Dermis blood vessel endothelial cell (primary cell): Measurements from ENCODE around the gene SMDT1. TPM values are rescaled to one million over a fixed set of nuclear protein-coding genes. Genes with fewer than 3 reads are reported as not detected.
"Not testable (repeated sequence)": the region's sequence is repeated elsewhere in the genome, so short reads cannot be mapped to it uniquely, and the experiment has no call there.

Source experiments
- DNase-seq: peaks from one replicate; pipeline ENCODE4 v3.0.0; 2010
- total RNA-seq: library from RNA; depleted of rRNA; stranded (reverse); fragments of >200 nt; gene quantifications from 2 replicates; pipeline ENCODE4 v1.2.3, GENCODE V29; 2014

Gene SMDT1
- total RNA-seq, 1 donor from 2014 or later, result 3.6 TPM

GRCh38 chr22:42070517-42071422, 8.7 kb upstream of the SMDT1 start, which contains the start of gene NAGA:
TSS of gene NAGA (minus strand) at chr22:42070812. CDS start at chr22:42070297, 515 bp downstream.
- DNase-seq, result peak; percentile 96

- DNase-seq, result not testable (repeated sequence)
These were observed 8.0 kb upstream of the SMDT1 start for GRCh38 chr22:42071508-42071907.

GRCh38 chr22:42072606-42073330, 6.7 kb upstream of the SMDT1 start:
- no peak for DNase-seq

DNA sequence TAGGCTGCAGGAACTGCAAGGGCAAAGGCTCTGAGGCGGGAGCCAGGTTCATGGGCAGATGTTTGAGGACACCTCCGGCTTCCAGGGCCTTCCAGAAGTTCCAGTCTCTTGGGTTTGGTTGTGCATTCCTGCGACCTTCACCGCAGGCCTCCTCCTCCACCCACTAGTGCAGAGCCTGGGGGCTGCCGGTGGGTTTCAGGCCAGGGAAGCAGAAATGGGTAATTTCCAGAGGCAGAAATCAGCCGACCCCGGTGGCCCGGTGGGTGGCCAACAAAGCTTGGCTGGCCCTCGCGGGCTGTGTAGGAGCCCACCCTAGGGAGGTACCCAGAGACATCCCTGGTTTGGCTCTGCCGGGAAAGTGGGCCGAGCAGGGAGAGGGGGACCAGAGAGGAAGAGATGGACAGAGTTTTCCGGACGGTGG, 5.9 kb upstream of the SMDT1 start:
- no peak for DNase-seq

- peak; percentile 66 for DNase-seq
These were observed 5.2 kb upstream of the SMDT1 start, which contains the start of gene PHETA2 for GRCh38 chr22:42074132-42074811. TSS of gene PHETA2 (plus strand) at chr22:42074248. CDS start at chr22:42077294, 3,046 bp downstream.

- peak; percentile 14 for DNase-seq
These were observed 4.4 kb upstream of the SMDT1 start for GRCh38 chr22:42074846-42075676.

- no peak for DNase-seq
These were observed 2.6 kb upstream of the SMDT1 start for GRCh38 chr22:42076764-42077485.

- DNase-seq, result no peak
These were observed 1.9 kb upstream of the SMDT1 start for GRCh38 chr22:42077486-42078125.

DNA sequence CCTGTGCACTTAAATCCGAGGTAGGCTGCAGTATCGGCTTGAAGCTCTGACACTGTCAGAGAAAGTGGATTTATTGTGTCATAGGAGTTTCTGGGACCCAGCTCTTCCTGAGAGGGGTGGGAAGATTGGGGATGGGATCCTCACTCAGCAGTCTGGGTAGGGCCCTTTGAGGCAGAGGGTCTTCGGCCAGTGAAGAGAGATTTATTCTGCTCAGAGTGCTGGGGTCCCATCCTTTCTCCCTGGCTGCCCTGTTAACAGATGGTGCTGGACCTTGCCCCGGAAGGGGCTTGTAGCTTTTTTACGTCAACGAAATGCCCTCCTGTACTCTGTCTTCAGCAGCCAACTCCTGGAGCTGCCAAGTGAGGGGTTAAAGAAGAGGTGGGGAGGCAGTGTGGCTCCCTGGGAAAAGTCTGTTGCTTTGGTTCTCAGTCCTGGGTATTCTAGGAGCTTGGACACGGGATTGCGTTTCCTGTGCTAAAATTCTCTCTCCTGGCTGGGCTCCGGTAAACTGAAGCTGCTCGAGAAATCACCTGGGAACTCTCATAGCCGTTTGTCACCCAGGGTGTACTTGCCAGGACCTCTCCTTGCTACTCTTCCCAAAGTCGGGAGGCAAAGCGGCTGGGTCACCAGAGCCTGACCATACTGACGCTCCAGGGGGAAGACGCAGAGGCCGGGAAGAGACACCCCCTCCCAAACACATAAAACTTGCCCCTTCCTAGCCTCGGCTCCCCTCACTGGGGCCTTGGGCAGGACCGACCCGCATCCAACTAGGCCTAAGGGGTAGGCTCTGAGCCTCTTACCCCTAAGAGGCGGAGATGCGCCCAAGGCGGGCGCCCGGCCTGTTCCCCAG, 806 bp upstream of the SMDT1 start:
- DNase-seq, result peak; percentile 29

DNA sequence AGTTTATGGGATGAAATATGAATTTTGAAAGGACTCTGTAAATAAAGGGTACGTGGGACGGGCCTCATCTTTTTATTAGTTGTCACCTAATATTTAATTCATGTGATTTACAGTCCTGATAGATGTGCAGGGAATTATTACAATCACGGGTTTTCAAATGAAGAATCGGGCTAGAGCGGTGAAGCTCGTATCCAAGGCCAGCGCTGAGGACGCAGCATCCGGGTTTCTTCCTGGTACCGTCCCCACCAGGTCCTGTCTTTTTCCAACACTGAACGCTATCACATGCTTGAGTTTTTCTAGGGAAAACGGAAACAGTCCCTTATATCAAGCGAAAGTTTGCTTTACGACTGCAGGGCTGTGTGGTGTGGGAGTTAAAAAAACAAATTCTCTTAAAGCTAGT, 787 bp downstream of the SMDT1 start:
- peak; percentile 64 for DNase-seq

GRCh38 chr22:42083119-42083518, 3.6 kb downstream of the SMDT1 start:
- DNase-seq, result no peak

GRCh38 chr22:42084874-42085273, 5.4 kb downstream of the SMDT1 start:
- DNase-seq, result no peak

GRCh38 chr22:42086051-42086450, 6.6 kb downstream of the SMDT1 start:
- DNase-seq, result peak; percentile 70

- peak; percentile 99 for DNase-seq
These were observed 11.3 kb downstream of the SMDT1 start, which contains the start of gene NDUFA6 for GRCh38 chr22:42090596-42091454. TSS of gene NDUFA6 (minus strand) at chr22:42090772. CDS start at chr22:42090744, 28 bp downstream.

DNA sequence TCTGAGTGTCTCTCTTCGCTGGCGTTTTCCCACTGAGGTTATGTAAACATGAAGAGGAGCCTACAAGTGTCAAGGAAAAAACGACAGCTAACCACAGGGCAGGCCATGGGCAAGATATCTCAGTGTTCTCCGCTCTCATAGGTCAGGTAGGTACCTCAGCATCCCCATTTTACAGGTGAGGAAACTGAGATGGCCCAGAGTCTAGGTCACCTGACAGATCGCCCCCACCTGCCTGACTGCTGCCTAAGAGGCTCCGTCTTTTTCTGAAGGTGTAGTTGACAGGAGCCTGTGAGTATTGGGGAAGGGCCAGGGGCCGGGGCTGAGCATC, 11.9 kb downstream of the SMDT1 start:
- no peak for DNase-seq

GRCh38 chr22:42101199-42101598, 21.7 kb downstream of the SMDT1 start:
- DNase-seq, result no peak

DNA sequence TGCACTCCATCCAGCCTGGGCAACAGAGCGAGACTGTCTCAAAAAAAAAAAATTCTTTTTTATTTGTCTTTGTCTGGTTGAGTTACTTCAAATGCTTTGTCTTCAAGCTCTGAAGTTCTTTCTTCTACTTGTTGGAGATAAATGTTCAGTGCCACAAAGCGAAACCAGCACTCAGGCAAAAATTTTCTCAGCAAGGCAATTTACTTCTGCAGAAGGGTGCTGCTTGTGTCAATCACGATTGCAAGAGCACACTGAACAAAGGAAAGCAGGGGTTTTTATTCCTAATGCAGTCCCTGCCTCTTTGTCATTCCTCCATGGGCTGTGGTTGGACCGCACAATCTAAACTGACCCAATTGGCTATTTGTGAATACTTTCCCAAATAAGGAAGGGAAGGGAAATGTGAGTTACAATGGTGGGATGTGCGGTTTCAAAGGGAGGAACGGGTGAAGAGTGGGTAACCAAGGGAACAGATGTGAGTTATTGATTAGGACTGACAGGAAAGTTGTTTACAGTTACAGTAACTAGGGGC, 24.9 kb downstream of the SMDT1 start:
- DNase-seq, result not testable (repeated sequence)

DNA sequence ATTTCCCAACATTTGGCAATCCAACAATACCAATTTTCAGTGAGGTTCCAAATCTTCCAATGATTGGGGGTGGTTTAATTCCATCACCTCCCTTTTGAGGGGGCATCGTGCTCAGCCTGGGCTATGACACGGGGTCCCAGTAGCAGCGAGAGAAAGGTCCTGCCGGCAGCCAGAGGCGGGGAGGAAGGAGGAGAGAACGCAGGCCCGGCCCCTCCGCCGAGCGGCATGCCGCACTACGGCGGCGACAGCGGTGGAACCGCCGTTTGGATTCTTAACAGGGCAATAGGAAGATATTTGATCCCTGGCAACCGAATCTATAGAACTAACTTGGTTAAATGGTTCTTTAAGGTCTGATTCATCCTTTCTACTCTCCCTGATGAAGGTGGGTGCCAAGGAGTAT, 29.3 kb downstream of the SMDT1 start:
- DNase-seq, result no peak

GRCh38 chr22:42111798-42112197, 32.3 kb downstream of the SMDT1 start:
- DNase-seq, result no peak
